C4-2B (cell line): ENCODE measurements around the gene SLC2A11.

Experiments
- ZFX ChIP-seq: fragments of 450-650 bp; IDR thresholded peaks from 2 replicates; pipeline ENCODE4 v1.6.1; 2017
- TF ChIP-seq, protein P1 (sequence below): fragments of 450-650 bp; conservative IDR thresholded peaks from 2 replicates; pipeline ENCODE4 v1.5.1; 2017; ENCODE audit warnings: mild to moderate bottlenecking

DNA sequence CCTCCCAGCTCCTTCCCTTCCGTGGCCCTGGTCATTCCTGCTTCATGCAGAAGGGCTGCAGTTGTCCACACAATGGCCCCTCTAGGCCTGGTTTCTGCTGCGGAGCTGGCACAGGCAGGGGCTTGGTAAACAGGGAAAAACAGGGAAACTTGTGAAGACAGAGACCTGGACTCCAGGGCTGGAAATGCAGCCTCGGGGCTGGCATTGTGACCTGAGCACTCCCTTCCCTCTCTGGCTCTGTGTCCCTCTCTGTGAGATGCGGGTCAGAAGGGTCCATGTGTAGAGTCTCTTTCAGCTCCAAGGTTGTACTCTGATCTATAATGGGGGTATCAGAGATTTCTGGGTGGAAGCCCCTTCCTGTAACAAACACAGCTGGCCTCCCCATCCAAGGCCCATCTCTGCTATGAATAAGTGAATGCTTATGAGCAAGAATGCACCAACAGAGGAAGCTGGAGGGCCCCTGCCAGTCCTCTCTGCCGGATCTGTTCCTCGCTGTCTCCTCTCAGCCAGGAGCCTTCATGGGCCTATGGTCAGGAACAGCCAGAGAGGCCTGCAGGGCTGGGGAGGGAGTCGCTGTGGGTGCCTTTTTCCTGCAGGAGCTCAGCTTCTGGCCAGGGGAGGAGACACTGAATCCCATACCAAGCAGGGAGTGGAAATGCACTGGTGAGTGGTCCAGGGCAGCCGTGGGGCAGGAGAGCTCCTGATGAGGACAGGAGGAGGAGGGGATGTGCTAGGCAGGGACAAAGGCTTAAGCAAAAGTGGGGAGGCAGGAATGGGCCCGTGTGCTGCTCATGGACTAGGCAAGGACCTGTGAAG lies 12.2 kb upstream of the SLC2A11 start:
- TF ChIP-seq, protein P1, sequence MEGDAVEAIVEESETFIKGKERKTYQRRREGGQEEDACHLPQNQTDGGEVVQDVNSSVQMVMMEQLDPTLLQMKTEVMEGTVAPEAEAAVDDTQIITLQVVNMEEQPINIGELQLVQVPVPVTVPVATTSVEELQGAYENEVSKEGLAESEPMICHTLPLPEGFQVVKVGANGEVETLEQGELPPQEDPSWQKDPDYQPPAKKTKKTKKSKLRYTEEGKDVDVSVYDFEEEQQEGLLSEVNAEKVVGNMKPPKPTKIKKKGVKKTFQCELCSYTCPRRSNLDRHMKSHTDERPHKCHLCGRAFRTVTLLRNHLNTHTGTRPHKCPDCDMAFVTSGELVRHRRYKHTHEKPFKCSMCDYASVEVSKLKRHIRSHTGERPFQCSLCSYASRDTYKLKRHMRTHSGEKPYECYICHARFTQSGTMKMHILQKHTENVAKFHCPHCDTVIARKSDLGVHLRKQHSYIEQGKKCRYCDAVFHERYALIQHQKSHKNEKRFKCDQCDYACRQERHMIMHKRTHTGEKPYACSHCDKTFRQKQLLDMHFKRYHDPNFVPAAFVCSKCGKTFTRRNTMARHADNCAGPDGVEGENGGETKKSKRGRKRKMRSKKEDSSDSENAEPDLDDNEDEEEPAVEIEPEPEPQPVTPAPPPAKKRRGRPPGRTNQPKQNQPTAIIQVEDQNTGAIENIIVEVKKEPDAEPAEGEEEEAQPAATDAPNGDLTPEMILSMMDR: no peak
- no peak for TF ChIP-seq ZFX
